GM23248 (cell line): ENCODE data around the gene KCNG2. TPM values are rescaled to one million over a fixed set of nuclear protein-coding genes. Genes with fewer than 3 reads are reported as not detected.

Source experiments
- DNase-seq: peaks from one replicate; pipeline ENCODE4 v3.0.0-alpha.2; 2015
- H2AFZ ChIP-seq: fragments of 200-600 bp; sonication (generic); 2 replicates; pipeline ENCODE4 v1.6.1; 2016; ENCODE audit warnings: antibody characterized with exemption
- H3F3A ChIP-seq: fragments of 200-600 bp; sonication (generic); 2 replicates; pipeline ENCODE4 v1.6.1; 2016; ENCODE audit warnings: mild to moderate bottlenecking, antibody characterized with exemption, mixed run types; ENCODE audit not compliant: insufficient read depth
- H3K27ac ChIP-seq: fragments of 200-600 bp; sonication (generic); 2 replicates; pipeline ENCODE4 v1.5.1; 2016; ENCODE audit warnings: mild to moderate bottlenecking
- H3K27me3 ChIP-seq: fragments of 200-600 bp; sonication (generic); replicated peaks from 2 replicates; pipeline ENCODE4 v1.6.1; 2016; ENCODE audit warnings: mild to moderate bottlenecking; ENCODE audit not compliant: insufficient read depth
- H3K36me3 ChIP-seq: fragments of 200-600 bp; sonication (generic); 2 replicates; pipeline ENCODE4 v1.6.1; 2016; ENCODE audit warnings: low read depth, mild to moderate bottlenecking
- H3K4me1 ChIP-seq: fragments of 200-600 bp; sonication (generic); 2 replicates; pipeline ENCODE4 v1.6.1; 2016; ENCODE audit warnings: mild to moderate bottlenecking; ENCODE audit not compliant: insufficient read depth
- H3K4me2 ChIP-seq: fragments of 200-600 bp; sonication (generic); one replicate; pipeline ENCODE4 v1.6.1; 2016; ENCODE audit warnings: mild to moderate bottlenecking; ENCODE audit not compliant: unreplicated experiment
- H3K4me3 ChIP-seq: fragments of 200-600 bp; sonication (generic); 2 replicates; pipeline ENCODE4 v1.5.1; 2016; ENCODE audit warnings: mild to moderate bottlenecking
- H3K79me2 ChIP-seq: fragments of 200-600 bp; sonication (generic); 2 replicates; pipeline ENCODE4 v1.6.1; 2016; ENCODE audit warnings: mild to moderate bottlenecking; ENCODE audit not compliant: insufficient read depth
- H3K9ac ChIP-seq: fragments of 200-600 bp; sonication (generic); 2 replicates; pipeline ENCODE4 v1.6.1; 2016; ENCODE audit warnings: mild to moderate bottlenecking
- H3K9me2 ChIP-seq: fragments of 200-600 bp; sonication (generic); 2 replicates; pipeline ENCODE4 v1.6.1; 2016; ENCODE audit warnings: mixed run types, mild to moderate bottlenecking, moderate library complexity; ENCODE audit not compliant: insufficient read depth
- H3K9me3 ChIP-seq: fragments of 200-600 bp; sonication (generic); one replicate; pipeline ENCODE4 v1.6.1; 2017; ENCODE audit warnings: low read depth
- H4K20me1 ChIP-seq: fragments of 200-600 bp; sonication (generic); 2 replicates; pipeline ENCODE4 v1.6.0; 2016; ENCODE audit not compliant: insufficient read depth
- EZH2 ChIP-seq: fragments of 200-600 bp; sonication (generic); IDR thresholded peaks from 2 replicates; pipeline ENCODE4 v1.6.1; 2018; ENCODE audit warnings: antibody characterized with exemption, mild to moderate bottlenecking; ENCODE audit not compliant: insufficient read depth, poor library complexity, severe bottlenecking
- EZH2phosphoT487 ChIP-seq: fragments of 200-600 bp; sonication (generic); IDR thresholded peaks from 2 replicates; pipeline ENCODE4 v1.6.1; 2018; ENCODE audit warnings: antibody characterized with exemption, moderate library complexity, mild to moderate bottlenecking, low read depth; ENCODE audit not compliant: insufficient read depth
- WGBS, 2 experiments: methylation state at CpG; one replicate each; pipeline ENCODE4 v1.1.6; 2015 to 2017; ENCODE audit warnings: low lambda C conversion rate in 2 of 2, low coverage in 1 of 2; ENCODE audit errors: missing lambda C conversion rate in 2 of 2; 5-methylcytosine and 5-hydroxymethylcytosine counted together
- in situ Hi-C: fragments of 300-500 bp; cut with MboI; formaldehyde crosslinking; loops from 2 replicates; pipeline ENCODE4 v1.15.0; 2020
- polyA plus RNA-seq: library from polyadenylated mRNA; unstranded; fragments of >200 nt; fragmentation: Nextera tagmentation; extraction: Ambion mirVana; gene quantifications from 2 replicates; pipeline ENCODE4 v1.2.1, GENCODE V29; 2016
- total RNA-seq: library from RNA; depleted of rRNA; stranded (reverse); fragments of >200 nt; shearing (Covaris generic); gene quantifications from 2 replicates; pipeline ENCODE4 v1.2.3, GENCODE V29; 2014

Gene KCNG2
- total and polyA plus RNA-seq, 2 experiments from 2014 or later, result not detected

- WGBS, 2 experiments, result 75 to 77% methylated on average over 38 to 39 of the region's 39 CpGs
- TF ChIP-seq EZH2 (no peak), EZH2phosphoT487 (no peak)
- in situ Hi-C loops, result no loop called here
- Histone ChIP-seq H3K36me3 (no peaks in the 10 kb centered on the region), H3K27me3 (peaks cover 60% of the 10 kb centered on the region), H3K4me3 (no peak overlapping the region), H2AFZ (no peak overlapping the region), H3K4me2 (no peak overlapping the region), H3K9me3 (no peaks in the 10 kb centered on the region), H3K79me2 (no peaks in the 10 kb centered on the region), H3K27ac (no peak overlapping the region), H3K4me1 (0 out of 2 replicates have a peak, but pooled peaks cover 4% of the 10 kb centered on the region), H3K9ac (no peak overlapping the region), H3F3A (no peaks in the 10 kb centered on the region), H3K9me2 (no peaks in the 10 kb centered on the region), H4K20me1 (no peaks in the 10 kb centered on the region)
- no peak for DNase-seq
These were observed 2.8 kb downstream of the KCNG2 start for GRCh38 chr18:79800371-79801180.

GRCh38 chr18:79801217-79801616 is 3.5 kb downstream of the KCNG2 start:
- Histone ChIP-seq H4K20me1 (no peaks in the 10 kb centered on the region), H3K27me3 (peaks cover 54% of the 10 kb centered on the region), H3K9ac (no peak overlapping the region), H3K4me2 (no peak overlapping the region), H3K79me2 (no peaks in the 10 kb centered on the region), H3K4me3 (no peak overlapping the region), H3K9me2 (no peaks in the 10 kb centered on the region), H2AFZ (no peak overlapping the region), H3F3A (no peaks in the 10 kb centered on the region), H3K9me3 (no peaks in the 10 kb centered on the region), H3K4me1 (no peaks in the 10 kb centered on the region), H3K36me3 (no peaks in the 10 kb centered on the region), H3K27ac (no peak overlapping the region)
- in situ Hi-C loops, result no loop called here
- no peak for TF ChIP-seq EZH2phosphoT487
- no peak for TF ChIP-seq EZH2
- 76 to 83% methylated on average over 13 of the region's 13 CpGs for WGBS, 2 experiments
- DNase-seq, result no peak

GRCh38 chr18:79801641-79802040 is 3.9 kb downstream of the KCNG2 start:
- WGBS, 2 experiments, result 50 to 55% methylated on average over 8 to 9 of the region's 9 CpGs
- H3K4me2 ChIP-seq, result no peak overlapping the region
- H3K9ac ChIP-seq, result no peak overlapping the region
- no peaks in the 10 kb centered on the region for H3K79me2 ChIP-seq
- in situ Hi-C loops, result no loop called here
- no peak for DNase-seq
- H3F3A ChIP-seq, result no peaks in the 10 kb centered on the region
- no peak overlapping the region for H2AFZ ChIP-seq
- no peaks in the 10 kb centered on the region for H3K36me3 ChIP-seq
- H3K9me2 ChIP-seq, result no peaks in the 10 kb centered on the region
- H3K27ac ChIP-seq, result no peak overlapping the region
- H4K20me1 ChIP-seq, result no peaks in the 10 kb centered on the region
- no peaks in the 10 kb centered on the region for H3K9me3 ChIP-seq
- H3K27me3 ChIP-seq, result peaks cover 50% of the 10 kb centered on the region
- TF ChIP-seq EZH2, result no peak
- TF ChIP-seq EZH2phosphoT487, result no peak
- H3K4me1 ChIP-seq, result no peaks in the 10 kb centered on the region
- no peak overlapping the region for H3K4me3 ChIP-seq

GRCh38 chr18:79802298-79802697 is 4.6 kb downstream of the KCNG2 start:
- no peaks in the 10 kb centered on the region for H4K20me1 ChIP-seq
- H3K27ac ChIP-seq, result no peak overlapping the region
- no peaks in the 10 kb centered on the region for H3K9me3 ChIP-seq
- H3K4me1 ChIP-seq, result no peaks in the 10 kb centered on the region
- no peaks in the 10 kb centered on the region for H3K36me3 ChIP-seq
- in situ Hi-C loops, result no loop called here
- H2AFZ ChIP-seq, result no peak overlapping the region
- TF ChIP-seq EZH2phosphoT487 (no peak), EZH2 (no peak)
- no peak for DNase-seq
- no peak overlapping the region for H3K4me2 ChIP-seq
- 79 to 81% methylated on average over 17 to 18 of the region's 18 CpGs for WGBS, 2 experiments
- no peaks in the 10 kb centered on the region for H3F3A ChIP-seq
- H3K79me2 ChIP-seq, result no peaks in the 10 kb centered on the region
- H3K9me2 ChIP-seq, result no peaks in the 10 kb centered on the region
- H3K9ac ChIP-seq, result no peak overlapping the region
- H3K27me3 ChIP-seq, result peaks cover 43% of the 10 kb centered on the region
- H3K4me3 ChIP-seq, result no peak overlapping the region
